EH (cell line): Measurements from ENCODE around the gene PDP2.

ENCODE experiments used
- DNase-seq: peaks from one replicate; pipeline ENCODE4 v3.0.0-alpha.2; 2015; ENCODE audit warnings: low read depth

The PDP2 gene, protein sequence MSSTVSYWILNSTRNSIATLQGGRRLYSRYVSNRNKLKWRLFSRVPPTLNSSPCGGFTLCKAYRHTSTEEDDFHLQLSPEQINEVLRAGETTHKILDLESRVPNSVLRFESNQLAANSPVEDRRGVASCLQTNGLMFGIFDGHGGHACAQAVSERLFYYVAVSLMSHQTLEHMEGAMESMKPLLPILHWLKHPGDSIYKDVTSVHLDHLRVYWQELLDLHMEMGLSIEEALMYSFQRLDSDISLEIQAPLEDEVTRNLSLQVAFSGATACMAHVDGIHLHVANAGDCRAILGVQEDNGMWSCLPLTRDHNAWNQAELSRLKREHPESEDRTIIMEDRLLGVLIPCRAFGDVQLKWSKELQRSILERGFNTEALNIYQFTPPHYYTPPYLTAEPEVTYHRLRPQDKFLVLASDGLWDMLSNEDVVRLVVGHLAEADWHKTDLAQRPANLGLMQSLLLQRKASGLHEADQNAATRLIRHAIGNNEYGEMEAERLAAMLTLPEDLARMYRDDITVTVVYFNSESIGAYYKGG

DNA sequence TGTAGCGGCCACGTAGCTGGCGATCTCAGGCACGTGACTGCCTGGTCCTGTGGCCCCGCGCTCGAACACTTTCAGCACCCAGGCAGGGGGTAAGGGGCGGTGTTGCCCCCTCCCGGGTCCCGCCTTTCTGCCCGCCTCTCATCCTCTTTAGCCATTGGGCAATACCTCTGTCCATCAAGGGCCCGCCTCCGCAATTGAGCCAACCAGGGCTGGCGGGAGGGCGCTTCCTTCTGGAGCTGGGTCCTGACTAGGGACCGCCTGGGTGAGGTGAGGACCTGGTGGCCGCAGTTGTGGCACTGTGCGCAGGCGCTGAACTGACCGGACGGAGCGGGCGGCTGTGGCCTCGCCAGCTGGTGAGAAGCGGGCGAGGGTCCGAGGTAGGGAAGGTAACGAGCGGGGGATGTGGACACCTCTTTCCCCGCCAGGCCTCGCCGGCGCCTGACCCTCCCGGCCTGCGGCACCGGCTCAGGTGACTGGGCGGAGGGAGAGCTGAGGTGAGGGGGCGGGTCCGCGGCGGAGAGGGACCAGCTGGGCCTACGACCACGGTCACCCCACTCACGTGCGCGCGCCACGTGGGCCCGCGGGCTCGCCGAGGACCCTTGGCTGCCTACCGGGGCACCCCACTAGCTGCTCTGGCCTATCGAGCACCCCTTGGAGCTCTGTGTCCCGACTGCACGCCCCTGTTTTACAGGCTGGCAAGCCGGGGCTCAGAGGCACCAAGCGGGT, at the start of gene PDP2:
TSS of gene PDP2 (plus strand) at position 228 of the 726 bp plus-strand sequence. CDS start 3,770 bp downstream, outside the sequence.
- peak; percentile 95 for DNase-seq

DNA sequence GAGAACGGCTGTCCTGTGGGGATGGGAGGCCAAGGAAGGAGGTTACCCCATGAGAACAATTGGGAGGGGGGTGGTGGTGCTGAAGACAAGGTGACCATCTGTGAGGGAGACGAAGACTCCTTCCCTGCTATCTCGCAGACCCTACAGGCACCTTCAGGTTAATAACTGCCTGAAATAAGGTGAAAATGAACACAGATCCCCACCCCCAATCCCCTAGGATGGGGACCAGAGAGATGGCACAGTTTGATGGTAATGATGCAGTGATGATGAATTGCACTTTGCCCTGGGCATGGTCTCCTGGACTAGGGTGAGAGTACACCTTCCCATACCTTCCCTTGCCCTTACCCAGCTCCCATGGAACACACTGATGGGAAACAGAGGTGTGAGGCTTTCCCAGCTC, 48.1 kb upstream of the PDP2 start:
- no peak for DNase-seq

GRCh38 chr16:66832661-66833305, 47.5 kb upstream of the PDP2 start:
- DNase-seq: peak; percentile 54

- no peak for DNase-seq
Observed at GRCh38 chr16:66834746-66835145, 45.6 kb upstream of the PDP2 start.

DNA sequence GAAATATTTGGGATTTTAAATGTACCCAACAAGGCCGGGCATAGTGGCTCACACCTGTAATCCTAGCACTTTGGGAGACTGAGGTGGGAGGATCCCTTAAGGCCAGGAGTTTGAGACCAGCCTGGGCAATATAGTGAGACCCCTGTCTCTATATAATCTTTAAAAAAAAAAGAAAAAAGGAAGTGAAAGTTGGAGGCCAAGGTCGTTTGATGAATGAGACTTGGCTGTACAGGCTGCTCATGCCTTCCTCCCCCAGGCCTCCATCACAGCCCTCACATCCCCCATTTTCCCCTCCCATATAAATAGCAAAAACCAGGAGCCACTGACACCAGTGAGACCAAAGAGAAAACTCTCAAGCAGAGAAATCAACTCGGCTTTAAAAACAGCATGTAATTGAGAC, 39.4 kb upstream of the PDP2 start:
- DNase-seq: no peak

DNA sequence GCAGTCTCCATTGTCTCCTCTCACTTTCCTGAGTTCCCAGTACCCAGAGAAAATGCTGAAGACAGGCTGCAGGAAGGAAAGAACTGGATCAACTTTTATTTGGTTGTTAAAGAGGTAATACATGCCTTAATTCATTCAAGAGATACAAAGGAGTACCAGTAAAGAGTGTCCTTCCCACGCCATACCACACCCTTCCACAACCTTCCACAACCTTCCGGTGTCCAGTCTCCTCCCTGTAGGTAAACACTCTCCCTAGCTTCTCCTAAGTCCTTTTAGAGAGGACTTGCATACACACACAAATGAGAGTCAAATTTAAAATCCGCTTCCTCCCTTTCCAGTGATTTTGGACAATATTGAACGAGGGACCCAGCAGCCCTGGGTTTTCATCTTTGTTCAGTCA, 38.9 kb upstream of the PDP2 start:
- no peak for DNase-seq

DNA sequence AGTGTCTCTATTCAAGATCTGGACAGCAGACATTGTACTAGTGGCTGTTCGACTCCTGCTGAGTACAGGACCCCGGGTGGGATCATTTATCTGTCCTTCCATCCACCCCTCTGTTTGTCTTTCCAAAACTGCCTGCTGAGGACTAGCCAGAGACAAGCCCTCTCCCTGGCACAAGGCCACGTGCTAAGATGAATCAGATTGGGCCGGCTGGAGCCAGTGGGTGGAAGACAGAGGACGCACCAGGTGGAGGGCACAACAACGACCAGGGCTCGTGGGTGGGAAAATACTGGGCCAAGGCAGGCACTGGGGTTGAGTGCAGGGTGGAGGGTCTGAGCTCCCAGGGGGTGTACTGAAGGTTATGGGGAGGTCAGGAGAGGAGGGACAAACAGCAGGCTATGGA, 37.5 kb upstream of the PDP2 start:
- DNase-seq: no peak

DNA sequence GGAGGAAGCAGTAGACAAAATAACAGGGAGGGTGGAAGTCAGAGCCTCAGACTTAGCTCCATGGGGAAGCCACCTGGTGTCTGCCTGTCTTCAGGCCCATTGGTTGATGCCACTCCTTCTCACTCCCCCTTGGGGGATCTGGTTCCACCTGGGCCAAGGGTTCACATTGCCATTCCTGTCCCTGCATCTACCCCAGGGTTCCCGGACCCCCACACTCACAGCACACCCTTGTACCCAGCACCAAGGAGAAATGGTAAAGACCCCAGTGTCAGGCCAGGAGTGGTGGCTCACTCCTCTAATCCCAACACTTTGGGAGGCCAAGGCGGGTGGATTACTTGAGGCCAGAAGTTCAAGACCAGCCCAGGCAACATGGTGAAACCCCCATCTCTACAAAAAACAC, 37.1 kb upstream of the PDP2 start:
- no peak for DNase-seq

- no peak for DNase-seq
Observed at GRCh38 chr16:66844009-66844341, 36.3 kb upstream of the PDP2 start.

GRCh38 chr16:66844342-66845079, 35.8 kb upstream of the PDP2 start, which contains the start of gene CA7:
Gene CA7, plus strand, starts transcription at chr16:66844414. Its CDS starts 74 bp downstream, at chr16:66844488.
- DNase-seq: no peak

- DNase-seq: no peak
Observed at GRCh38 chr16:66845080-66845410, 35.3 kb upstream of the PDP2 start.

DNA sequence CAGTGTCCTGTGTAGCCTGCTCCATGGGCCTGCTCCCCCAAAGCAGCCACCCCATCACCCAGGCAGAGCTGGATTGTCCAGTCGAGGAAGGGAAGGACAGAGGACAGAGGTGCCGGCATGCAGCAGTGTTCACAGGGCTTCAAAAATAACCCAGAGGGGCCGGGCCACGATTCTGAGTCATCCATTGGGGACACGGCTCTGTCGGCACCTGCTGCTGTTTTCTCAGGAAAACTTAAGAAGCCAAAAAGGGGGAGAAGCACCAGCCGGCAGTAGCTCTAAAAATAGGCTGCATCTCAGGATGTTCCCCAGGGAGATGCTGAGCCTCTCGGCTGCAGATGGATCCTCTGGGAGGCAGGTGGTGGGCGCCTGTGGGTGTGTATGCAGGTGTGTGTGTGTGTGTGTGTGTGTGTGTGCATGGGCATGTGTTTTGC, 34.5 kb upstream of the PDP2 start:
- DNase-seq: no peak

DNA sequence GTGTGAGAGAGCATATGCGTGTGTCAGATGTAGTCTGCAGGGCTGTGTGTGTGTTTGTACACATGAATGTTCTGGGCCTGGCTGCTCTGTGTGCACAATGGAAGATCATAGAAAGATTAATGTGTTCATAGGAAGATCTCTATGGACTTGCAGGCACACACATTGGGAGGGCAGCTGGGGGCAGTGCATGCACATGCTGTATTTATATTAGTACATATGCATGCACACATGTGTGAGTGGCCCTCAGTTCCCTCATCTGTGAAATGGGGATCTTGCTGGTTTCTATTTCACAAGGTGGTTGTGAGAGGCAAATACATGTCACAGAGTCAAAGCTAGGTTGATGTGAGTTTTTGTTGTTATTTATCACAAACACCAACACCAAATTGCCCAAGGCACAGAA, 34.0 kb upstream of the PDP2 start:
- no peak for DNase-seq

- DNase-seq: no peak
Observed at GRCh38 chr16:66846831-66847230, 33.5 kb upstream of the PDP2 start.

- no peak for DNase-seq
Observed at GRCh38 chr16:66847533-66848067, 32.7 kb upstream of the PDP2 start.

GRCh38 chr16:66848172-66848571, 32.1 kb upstream of the PDP2 start:
- no peak for DNase-seq

- DNase-seq: no peak
Observed at GRCh38 chr16:66849021-66849420, 31.3 kb upstream of the PDP2 start.

- no peak for DNase-seq
Observed at GRCh38 chr16:66849549-66849948, 30.8 kb upstream of the PDP2 start.

- DNase-seq: no peak
Observed at GRCh38 chr16:66850115-66850815, 30.1 kb upstream of the PDP2 start.

- DNase-seq: no peak
Observed at GRCh38 chr16:66851166-66851964, 28.9 kb upstream of the PDP2 start.
